IMR-90 (cell line): ENCODE results near the gene USP7. TPM values are rescaled to one million over a fixed set of nuclear protein-coding genes. Genes with fewer than 3 reads are reported as not detected.

Source experiments
- ATAC-seq: fragments of 200-7000 bp; cut with Tn5 transposase; 2 replicates; pipeline ENCODE4 v1.9.1; 2020; ENCODE audit warnings: low read depth, mild to moderate bottlenecking, moderate library complexity
- BruUV-seq: library from RNA; stranded (reverse); fragments of 400-500 nt; replicated peaks from 2 replicates; lab custom pipeline; 2021; lab: Mats Ljungman, UMichigan
- CTCF ChIA-PET: fragments of 300-600 bp; formaldehyde crosslinking; extraction: SDS; loops from one replicate; lab custom pipeline; 2021; ENCODE audit warnings: antibody characterized with exemption; lab: Yijun Ruan, JAX
- POLR2A ChIA-PET: fragments of 300-600 bp; sonication (Branson Sonifier 250); formaldehyde crosslinking; loops from one replicate; lab custom pipeline; 2022; ENCODE audit warnings: antibody characterized with exemption; ENCODE audit not compliant: unreplicated experiment; lab: Charles Lee
- DNase-seq: peaks from one replicate; pipeline ENCODE4 v3.0.0; 2013
- H2AFZ ChIP-seq: replicated peaks from 2 replicates; pipeline ENCODE3; 2013; ENCODE audit warnings: low read length, mild to moderate bottlenecking; ENCODE audit not compliant: poor library complexity
- H2AK5ac ChIP-seq: 2 replicates; pipeline ENCODE4 v1.6.1; 2013; ENCODE audit warnings: low read depth, low read length, inconsistent platforms
- H2AK9ac ChIP-seq: replicated peaks from 2 replicates; pipeline ENCODE3; 2013; ENCODE audit warnings: mild to moderate bottlenecking, low read depth, low read length, moderate library complexity; ENCODE audit not compliant: poor library complexity
- H2BK120ac ChIP-seq: 2 replicates; pipeline ENCODE4 v1.6.1; 2013; ENCODE audit warnings: low read depth, low read length, inconsistent platforms
- H2BK15ac ChIP-seq: 3 replicates; pipeline ENCODE4 v1.6.1; 2013; ENCODE audit warnings: low read depth, low read length, inconsistent platforms
- H2BK20ac ChIP-seq: 2 replicates; pipeline ENCODE4 v1.6.1; 2013; ENCODE audit warnings: low read depth, mild to moderate bottlenecking, inconsistent platforms, low read length, moderate library complexity
- H2BK5ac ChIP-seq: 2 replicates; pipeline ENCODE4 v1.6.1; 2013; ENCODE audit warnings: mild to moderate bottlenecking, low read depth, low read length, inconsistent platforms; ENCODE audit not compliant: poor library complexity, severe bottlenecking
- H3K14ac ChIP-seq: replicated peaks from 2 replicates; pipeline ENCODE4 v1.6.1; 2013; ENCODE audit warnings: low read depth, low read length, inconsistent platforms
- H3K18ac ChIP-seq: 2 replicates; pipeline ENCODE4 v1.6.1; 2013; ENCODE audit warnings: low read depth, low read length, control low read depth
- H3K23ac ChIP-seq: 2 replicates; pipeline ENCODE4 v1.6.1; 2013; ENCODE audit warnings: low read depth, low read length, inconsistent platforms
- H3K27ac ChIP-seq: 2 replicates; pipeline ENCODE4 v1.5.1; 2013; ENCODE audit warnings: mild to moderate bottlenecking, control low read depth, low read length; ENCODE audit not compliant: insufficient read depth
- H3K27me3 ChIP-seq: 2 replicates; pipeline ENCODE4 v1.6.1; 2013; ENCODE audit warnings: low read length; ENCODE audit not compliant: control insufficient read depth, insufficient read depth
- H3K36me3 ChIP-seq: 2 replicates; pipeline ENCODE4 v1.6.1; 2013; ENCODE audit warnings: low read length, mixed read lengths; ENCODE audit not compliant: control insufficient read depth, insufficient read depth
- H3K4ac ChIP-seq: 2 replicates; pipeline ENCODE4 v1.6.1; 2013; ENCODE audit warnings: low read depth, low read length, inconsistent platforms
- H3K4me1 ChIP-seq: 2 replicates; pipeline ENCODE4 v1.6.1; 2013; ENCODE audit warnings: low read length, mixed read lengths; ENCODE audit not compliant: control insufficient read depth, insufficient read depth
- H3K4me2 ChIP-seq: 2 replicates; pipeline ENCODE4 v1.6.1; 2013; ENCODE audit warnings: low read depth, mild to moderate bottlenecking, control low read depth, low read length, moderate library complexity
- H3K4me3 ChIP-seq: 2 replicates; pipeline ENCODE4 v1.5.1; 2013; ENCODE audit warnings: low read depth, mild to moderate bottlenecking, control low read depth, low read length, moderate library complexity; ENCODE audit not compliant: insufficient read depth
- H3K56ac ChIP-seq: 2 replicates; pipeline ENCODE4 v1.6.1; 2013; ENCODE audit warnings: low read length, inconsistent platforms; ENCODE audit not compliant: insufficient read depth; ENCODE audit errors: extremely low read depth
- H3K79me1 ChIP-seq, 2 experiments: 2 replicates each; pipeline ENCODE4 v1.6.1; 2013; ENCODE audit warnings: low read length in 2 of 2, inconsistent platforms in 1 of 2, low read depth in 1 of 2
- H3K9ac ChIP-seq: 2 replicates; pipeline ENCODE4 v1.6.1; 2013; ENCODE audit warnings: low read depth, low read length, control low read depth
- H3K9me1 ChIP-seq: 2 replicates; pipeline ENCODE4 v1.6.1; 2013; ENCODE audit warnings: low read length, inconsistent platforms; ENCODE audit not compliant: insufficient read depth
- H3K9me3 ChIP-seq: 2 replicates; pipeline ENCODE4 v1.6.1; 2013; ENCODE audit warnings: low read length; ENCODE audit not compliant: control insufficient read depth, insufficient read depth
- H4K20me1 ChIP-seq: 2 replicates; pipeline ENCODE4 v1.6.1; 2013; ENCODE audit warnings: low read length, inconsistent platforms; ENCODE audit not compliant: insufficient read depth
- H4K5ac ChIP-seq: 2 replicates; pipeline ENCODE4 v1.6.1; 2013; ENCODE audit warnings: mild to moderate bottlenecking, low read depth, low read length, control low read depth
- H4K8ac ChIP-seq, 2 experiments: 2 replicates each; pipeline ENCODE4 v1.6.1; 2013; ENCODE audit warnings: low read depth in 2 of 2, low read length in 2 of 2, control low read depth in 1 of 2, inconsistent platforms in 1 of 2
- H4K91ac ChIP-seq: 2 replicates; pipeline ENCODE4 v1.6.1; 2013; ENCODE audit warnings: low read depth, low read length, inconsistent platforms; ENCODE audit not compliant: insufficient read depth
- BHLHE40 ChIP-seq: fragments of 150-350 bp; IDR thresholded peaks from 2 replicates; pipeline ENCODE4 v1.6.1; 2016; ENCODE audit warnings: mild to moderate bottlenecking, low read depth, low read length
- CEBPB ChIP-seq: IDR thresholded peaks from 2 replicates; pipeline ENCODE4 v1.6.1; 2012; ENCODE audit warnings: low read depth, low read length, improper control_type of control experiment
- CHD1 ChIP-seq: IDR thresholded peaks from 2 replicates; pipeline ENCODE4 v1.6.1; 2012; ENCODE audit warnings: low read depth, low read length, improper control_type of control experiment
- CTCF ChIP-seq: conservative IDR thresholded peaks from 2 replicates; pipeline ENCODE4 v1.5.1; 2012; ENCODE audit warnings: mild to moderate bottlenecking, low read depth, low read length, improper control_type of control experiment
- FOS ChIP-seq: fragments of 150-350 bp; IDR thresholded peaks from 2 replicates; pipeline ENCODE4 v1.6.1; 2016; ENCODE audit warnings: low read depth, low read length
- MAFK ChIP-seq: IDR thresholded peaks from 2 replicates; pipeline ENCODE4 v1.6.1; 2012; ENCODE audit warnings: low read depth, low read length, improper control_type of control experiment
- MXI1 ChIP-seq: IDR thresholded peaks from 2 replicates; pipeline ENCODE4 v1.6.1; 2012; ENCODE audit warnings: low read depth, mild to moderate bottlenecking, low read length, moderate library complexity, borderline replicate concordance
- NFE2L2 ChIP-seq: fragments of 150-350 bp; IDR thresholded peaks from 2 replicates; pipeline ENCODE4 v1.6.1; 2016; ENCODE audit warnings: low read depth, mild to moderate bottlenecking, low read length
- POLR2A ChIP-seq: IDR thresholded peaks from 2 replicates; pipeline ENCODE4 v1.6.1; 2012; ENCODE audit warnings: mild to moderate bottlenecking, low read depth, low read length
- RAD21 ChIP-seq: IDR thresholded peaks from 2 replicates; pipeline ENCODE4 v1.6.1; 2012; ENCODE audit warnings: low read length, improper control_type of control experiment
- RCOR1 ChIP-seq: IDR thresholded peaks from 2 replicates; pipeline ENCODE4 v1.6.1; 2012; ENCODE audit warnings: mild to moderate bottlenecking, low read length, improper control_type of control experiment; ENCODE audit not compliant: insufficient replicate concordance
- RFX5 ChIP-seq: IDR thresholded peaks from 2 replicates; pipeline ENCODE4 v1.8.0; 2012; ENCODE audit warnings: low read depth, mild to moderate bottlenecking, low read length, moderate library complexity
- SMC3 ChIP-seq: fragments of 150-350 bp; IDR thresholded peaks from 2 replicates; pipeline ENCODE4 v1.6.1; 2016; ENCODE audit warnings: low read depth, mild to moderate bottlenecking, antibody characterized with exemption, low read length, moderate library complexity
- WGBS, 2 experiments: methylation state at CpG; one replicate each; pipeline versions ENCODE4 v1.1.5 to v1.1.7; 2013; ENCODE audit warnings: missing lambda C conversion rate in 2 of 2; ENCODE audit not compliant: insufficient read length in 1 of 2; ENCODE audit errors: extremely low coverage in 2 of 2; 5-methylcytosine and 5-hydroxymethylcytosine counted together
- dilution Hi-C: fragments of 300-500 bp; cut with HindIII; formaldehyde crosslinking; loops from one replicate; pipeline ENCODE4 v1.14.3; 2018; ENCODE audit warnings: low sequenced_read_pairs; ENCODE audit not compliant: unreplicated experiment
- in situ Hi-C: fragments of 300-500 bp; cut with MboI; formaldehyde crosslinking; loops from 3 replicates; pipeline ENCODE4 v1.14.3; 2019; ENCODE audit warnings: low sequenced_read_pairs, inconsistent platforms, mixed read lengths
- intact Hi-C: fragments of 100-400 bp; cut with micrococcal nuclease; formaldehyde crosslinking; loops from 2 replicates; pipeline ENCODE4 v1.10.0; 2022
- polyA plus RNA-seq, 3 experiments: library from polyadenylated mRNA; depleted of rRNA; stranded (reverse); fragments of >200 nt; gene quantifications; 2 replicates each; pipeline ENCODE4 v1.2.3, GENCODE V29; 2012; ENCODE audit warnings: low replicate concordance in 1 of 3
- total RNA-seq: library from RNA; depleted of rRNA; stranded (reverse); fragments of >200 nt; gene quantifications from 2 replicates; pipeline ENCODE4 v1.2.3, GENCODE V29; 2012
- TF ChIP-seq, protein P1 (sequence below): fragments of 150-350 bp; IDR thresholded peaks from 2 replicates; pipeline ENCODE4 v1.6.1; 2016; ENCODE audit warnings: low read depth, mild to moderate bottlenecking, low read length, moderate library complexity, borderline replicate concordance
- TF ChIP-seq, protein P2 (sequence below): fragments of 150-350 bp; IDR thresholded peaks from 2 replicates; pipeline ENCODE4 v1.6.1; 2017; ENCODE audit warnings: mild to moderate bottlenecking, antibody characterized with exemption, low read length, low read depth

USP7 gene
- total and polyA plus RNA-seq, 2 of the 4 experiments (the other 2 are of a cell fraction): 17.8 to 28.3 TPM

- Histone ChIP-seq H2BK120ac (no peak overlapping the region), H3K79me1 (peaks cover 4 to 79% of the 10 kb centered on the region in 2 experiments; a peak in 3 of 4 replicates), H2AK9ac (no peak overlapping the region), H3K56ac (no peak overlapping the region), H3K4me2 (no peak overlapping the region), H4K8ac (no peak overlapping the region), H2AK5ac (no peak overlapping the region), H3K27ac (no peak overlapping the region), H2BK15ac (no peak overlapping the region), H2BK20ac (no peak overlapping the region), H4K91ac (no peak overlapping the region), H3K36me3 (no peaks in the 10 kb centered on the region), H3K9ac (no peak overlapping the region), H3K4me1 (peaks cover 2% of the 10 kb centered on the region; the same call in 1 of the 2 replicates), H3K4ac (no peak overlapping the region), H2AFZ (no peak overlapping the region), H3K23ac (no peak overlapping the region), H3K4me3 (no peak overlapping the region), H2BK5ac (no peak overlapping the region), H3K18ac (no peak overlapping the region), H4K20me1 (peaks cover 100% of the 10 kb centered on the region), H4K5ac (no peak overlapping the region), H3K9me1 (peaks cover 20% of the 10 kb centered on the region), H3K27me3 (no peaks in the 10 kb centered on the region), H3K9me3 (no peaks in the 10 kb centered on the region), H3K14ac (no peak overlapping the region)
- no CpG with 5 or more reads among the region's 5 CpGs for WGBS, 2 experiments
- in situ Hi-C loops: no loop called here
- intact Hi-C loops: loop anchor here (10.0 kb wide), 1 partner anchor 59 kb away; the partner anchor contains the start of gene LITAFD
- no peak for DNase-seq
- POLR2A ChIA-PET: no interaction called here
- no peak for ATAC-seq
- CTCF ChIA-PET: no interaction called here
- no TSS peak for BruUV-seq
- dilution Hi-C loops: no loop called here
- TF ChIP-seq RCOR1 (no peak), CTCF (no peak), MAFK (no peak), FOS (no peak), RFX5 (no peak), CHD1 (no peak), RAD21 (no peak), NFE2L2 (no peak), POLR2A (no peak), MXI1 (no peak), CEBPB (no peak), SMC3 (no peak), BHLHE40 (no peak)
- TF ChIP-seq, protein P1, sequence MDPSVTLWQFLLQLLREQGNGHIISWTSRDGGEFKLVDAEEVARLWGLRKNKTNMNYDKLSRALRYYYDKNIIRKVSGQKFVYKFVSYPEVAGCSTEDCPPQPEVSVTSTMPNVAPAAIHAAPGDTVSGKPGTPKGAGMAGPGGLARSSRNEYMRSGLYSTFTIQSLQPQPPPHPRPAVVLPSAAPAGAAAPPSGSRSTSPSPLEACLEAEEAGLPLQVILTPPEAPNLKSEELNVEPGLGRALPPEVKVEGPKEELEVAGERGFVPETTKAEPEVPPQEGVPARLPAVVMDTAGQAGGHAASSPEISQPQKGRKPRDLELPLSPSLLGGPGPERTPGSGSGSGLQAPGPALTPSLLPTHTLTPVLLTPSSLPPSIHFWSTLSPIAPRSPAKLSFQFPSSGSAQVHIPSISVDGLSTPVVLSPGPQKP: no peak
- TF ChIP-seq, protein P2, sequence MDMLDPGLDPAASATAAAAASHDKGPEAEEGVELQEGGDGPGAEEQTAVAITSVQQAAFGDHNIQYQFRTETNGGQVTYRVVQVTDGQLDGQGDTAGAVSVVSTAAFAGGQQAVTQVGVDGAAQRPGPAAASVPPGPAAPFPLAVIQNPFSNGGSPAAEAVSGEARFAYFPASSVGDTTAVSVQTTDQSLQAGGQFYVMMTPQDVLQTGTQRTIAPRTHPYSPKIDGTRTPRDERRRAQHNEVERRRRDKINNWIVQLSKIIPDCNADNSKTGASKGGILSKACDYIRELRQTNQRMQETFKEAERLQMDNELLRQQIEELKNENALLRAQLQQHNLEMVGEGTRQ: no peak
Observed at GRCh38 chr16:8943966-8944759, 19.5 kb downstream of the USP7 start.
